PFSK-1 (cell line): Measurements from ENCODE around the gene ANTXR1.

Experiments
- FOXP2 ChIP-seq: optimal IDR thresholded peaks from 2 replicates; pipeline ENCODE3; 2011; ENCODE audit warnings: borderline replicate concordance, control low read depth, inconsistent platforms; ENCODE audit not compliant: insufficient read depth; ENCODE audit errors: extremely low read length, extremely low read depth
- POLR2AphosphoS5 ChIP-seq: IDR thresholded peaks from 2 replicates; pipeline ENCODE4 v1.6.1; 2012; ENCODE audit warnings: low read depth, mild to moderate bottlenecking, control low read depth, low read length, moderate library complexity
- SIN3A ChIP-seq: IDR thresholded peaks from 2 replicates; pipeline ENCODE4 v1.6.1; 2012; ENCODE audit warnings: mild to moderate bottlenecking, low read length, moderate library complexity, borderline replicate concordance; ENCODE audit not compliant: insufficient read depth
- TAF1 ChIP-seq: IDR thresholded peaks from 2 replicates; pipeline ENCODE4 v1.6.1; 2012; ENCODE audit warnings: low read length, control low read depth, borderline replicate concordance; ENCODE audit not compliant: insufficient read depth
- TF ChIP-seq, protein P1 (sequence below), 2 experiments: IDR thresholded peaks; 2 replicates each; pipeline versions ENCODE4 v1.6.1 to v1.8.0; 2011 to 2012; ENCODE audit warnings: low read depth in 2 of 2, low read length in 2 of 2, control low read depth in 1 of 2, inconsistent platforms in 1 of 2, mild to moderate bottlenecking in 1 of 2, moderate library complexity in 1 of 2; ENCODE audit not compliant: insufficient read depth in 1 of 2

The ANTXR1 gene

GRCh38 chr2:69255760-69256159 lies 242.8 kb downstream of the ANTXR1 start:
- TF ChIP-seq FOXP2 (no peak), TAF1 (no peak), POLR2AphosphoS5 (no peak), SIN3A (no peak)
- TF ChIP-seq, protein P1, sequence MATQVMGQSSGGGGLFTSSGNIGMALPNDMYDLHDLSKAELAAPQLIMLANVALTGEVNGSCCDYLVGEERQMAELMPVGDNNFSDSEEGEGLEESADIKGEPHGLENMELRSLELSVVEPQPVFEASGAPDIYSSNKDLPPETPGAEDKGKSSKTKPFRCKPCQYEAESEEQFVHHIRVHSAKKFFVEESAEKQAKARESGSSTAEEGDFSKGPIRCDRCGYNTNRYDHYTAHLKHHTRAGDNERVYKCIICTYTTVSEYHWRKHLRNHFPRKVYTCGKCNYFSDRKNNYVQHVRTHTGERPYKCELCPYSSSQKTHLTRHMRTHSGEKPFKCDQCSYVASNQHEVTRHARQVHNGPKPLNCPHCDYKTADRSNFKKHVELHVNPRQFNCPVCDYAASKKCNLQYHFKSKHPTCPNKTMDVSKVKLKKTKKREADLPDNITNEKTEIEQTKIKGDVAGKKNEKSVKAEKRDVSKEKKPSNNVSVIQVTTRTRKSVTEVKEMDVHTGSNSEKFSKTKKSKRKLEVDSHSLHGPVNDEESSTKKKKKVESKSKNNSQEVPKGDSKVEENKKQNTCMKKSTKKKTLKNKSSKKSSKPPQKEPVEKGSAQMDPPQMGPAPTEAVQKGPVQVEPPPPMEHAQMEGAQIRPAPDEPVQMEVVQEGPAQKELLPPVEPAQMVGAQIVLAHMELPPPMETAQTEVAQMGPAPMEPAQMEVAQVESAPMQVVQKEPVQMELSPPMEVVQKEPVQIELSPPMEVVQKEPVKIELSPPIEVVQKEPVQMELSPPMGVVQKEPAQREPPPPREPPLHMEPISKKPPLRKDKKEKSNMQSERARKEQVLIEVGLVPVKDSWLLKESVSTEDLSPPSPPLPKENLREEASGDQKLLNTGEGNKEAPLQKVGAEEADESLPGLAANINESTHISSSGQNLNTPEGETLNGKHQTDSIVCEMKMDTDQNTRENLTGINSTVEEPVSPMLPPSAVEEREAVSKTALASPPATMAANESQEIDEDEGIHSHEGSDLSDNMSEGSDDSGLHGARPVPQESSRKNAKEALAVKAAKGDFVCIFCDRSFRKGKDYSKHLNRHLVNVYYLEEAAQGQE (IDR thresholded peaks at IDR 0.05; ENCODE audit: insufficient read depth in 1 of 2, low read depth in 2 of 2, low read length in 2 of 2): no peak

DNA sequence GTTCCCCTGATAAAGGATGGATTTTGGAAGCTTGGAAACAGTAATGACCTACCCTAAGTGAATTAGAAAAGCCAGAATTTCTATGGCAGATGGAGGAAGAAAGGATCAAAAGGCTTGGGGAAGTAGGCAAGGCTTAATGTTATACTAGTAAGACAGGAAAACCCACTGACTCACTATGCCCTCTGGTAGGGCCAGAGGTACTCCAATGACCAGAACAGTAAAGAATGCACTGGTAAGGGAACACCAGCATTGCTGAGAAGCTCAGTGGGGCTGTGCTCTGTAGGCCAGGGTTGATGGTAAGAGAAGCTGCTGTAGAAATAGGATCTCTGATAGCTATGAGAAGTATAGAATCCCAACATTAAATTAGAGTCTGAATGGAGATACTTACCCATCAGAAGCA lies 247.7 kb downstream of the ANTXR1 start:
- no peak for TF ChIP-seq TAF1
- TF ChIP-seq, protein P1 (IDR thresholded peaks at IDR 0.05; ENCODE audit: insufficient read depth in 1 of 2, low read depth in 2 of 2, low read length in 2 of 2): no peak
- no peak for TF ChIP-seq FOXP2
- TF ChIP-seq SIN3A: no peak
- TF ChIP-seq POLR2AphosphoS5: no peak

GRCh38 chr2:69269330-69269729 lies 256.4 kb downstream of the ANTXR1 start:
- TF ChIP-seq SIN3A (no peak), FOXP2 (no peak), POLR2AphosphoS5 (no peak), TAF1 (no peak)
- TF ChIP-seq, protein P1 (IDR thresholded peaks at IDR 0.05; ENCODE audit: insufficient read depth in 1 of 2, low read depth in 2 of 2, low read length in 2 of 2): no peak

DNA sequence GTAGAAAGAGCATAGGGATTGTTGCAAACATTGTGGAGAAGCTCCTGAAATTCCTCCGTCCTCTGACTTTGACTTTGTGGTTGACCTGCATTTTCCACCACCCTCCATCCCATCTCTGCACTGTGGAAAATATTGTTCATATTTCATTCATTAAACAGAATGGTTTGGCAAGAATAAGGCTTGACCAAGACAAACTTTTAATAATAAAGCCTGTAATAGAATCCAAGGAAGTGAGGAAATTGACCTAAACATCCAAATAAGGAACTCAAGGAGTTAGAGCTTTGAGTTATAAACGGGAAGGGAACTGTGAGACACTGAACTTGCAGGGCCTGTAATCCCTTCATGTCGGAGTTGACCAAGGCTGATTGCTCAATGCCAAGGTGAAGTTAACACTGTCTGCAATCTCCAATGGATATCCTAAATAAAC lies 258.9 kb downstream of the ANTXR1 start:
- TF ChIP-seq POLR2AphosphoS5 (no peak), SIN3A (no peak), TAF1 (no peak), FOXP2 (no peak)
- TF ChIP-seq, protein P1 (IDR thresholded peaks at IDR 0.05; ENCODE audit: insufficient read depth in 1 of 2, low read depth in 2 of 2, low read length in 2 of 2): no peak
